DMS153 treated with DMSO at 0.1 percent for 48 hours (cell line): ENCODE results near the gene MALRD1.
"Not testable (repeated sequence)": the region's sequence is repeated elsewhere in the genome, so short reads cannot be mapped to it uniquely, and the experiment has no call there.

Source experiments
- DNase-seq: peaks from one replicate; lab custom pipeline; 2025; ENCODE audit not compliant: unreplicated experiment; lab: John Stamatoyannopoulos, UW

Gene MALRD1

GRCh38 chr10:19488592-19489280, 440.1 kb downstream of the MALRD1 start:
- no peak for DNase-seq

GRCh38 chr10:19491166-19491565, 442.6 kb downstream of the MALRD1 start:
- DNase-seq: no peak

GRCh38 chr10:19493917-19494316, 445.3 kb downstream of the MALRD1 start:
- DNase-seq: no peak

DNA sequence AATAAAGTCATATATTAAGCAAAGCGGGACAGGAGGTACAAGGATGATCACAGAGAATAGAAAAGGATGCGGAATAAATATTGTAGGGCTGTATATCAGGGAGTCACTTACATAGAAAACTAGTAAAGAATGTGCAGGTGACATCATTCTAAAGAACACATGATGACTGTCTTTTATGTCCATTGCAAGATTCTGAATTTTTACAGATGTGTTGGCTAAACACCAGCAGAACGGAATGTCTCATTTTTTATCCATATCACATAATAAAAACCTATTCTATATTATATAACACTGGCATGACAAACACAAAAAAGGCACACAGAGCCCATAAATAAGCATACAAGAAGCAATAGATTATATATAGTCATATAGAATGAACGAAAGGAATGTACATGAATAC, 448.4 kb downstream of the MALRD1 start:
- no peak for DNase-seq

- no peak for DNase-seq
These were observed 450.0 kb downstream of the MALRD1 start for GRCh38 chr10:19498393-19499290.

DNA sequence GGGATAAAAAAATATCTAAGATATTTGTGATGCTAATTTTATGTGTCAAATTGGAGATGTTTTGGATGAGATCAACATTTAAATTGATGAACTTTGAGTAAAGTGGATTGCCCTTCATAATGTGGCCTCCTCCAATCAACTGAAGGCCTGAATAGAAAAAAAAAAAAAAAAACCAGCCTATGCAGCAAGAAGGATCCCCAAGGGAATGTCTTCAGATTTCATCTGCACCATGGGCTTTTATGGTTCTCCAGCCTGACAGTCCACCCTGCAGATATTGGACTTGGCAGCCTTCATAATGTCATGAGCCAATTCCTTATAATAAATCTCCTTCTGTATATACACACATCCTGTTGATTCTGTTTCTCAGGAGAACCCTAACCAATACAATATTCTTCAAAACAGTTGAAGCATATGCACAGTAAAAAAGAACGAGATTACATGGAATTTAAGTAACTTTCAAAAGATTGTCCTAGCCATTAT, 450.7 kb downstream of the MALRD1 start:
- DNase-seq: no peak

DNA sequence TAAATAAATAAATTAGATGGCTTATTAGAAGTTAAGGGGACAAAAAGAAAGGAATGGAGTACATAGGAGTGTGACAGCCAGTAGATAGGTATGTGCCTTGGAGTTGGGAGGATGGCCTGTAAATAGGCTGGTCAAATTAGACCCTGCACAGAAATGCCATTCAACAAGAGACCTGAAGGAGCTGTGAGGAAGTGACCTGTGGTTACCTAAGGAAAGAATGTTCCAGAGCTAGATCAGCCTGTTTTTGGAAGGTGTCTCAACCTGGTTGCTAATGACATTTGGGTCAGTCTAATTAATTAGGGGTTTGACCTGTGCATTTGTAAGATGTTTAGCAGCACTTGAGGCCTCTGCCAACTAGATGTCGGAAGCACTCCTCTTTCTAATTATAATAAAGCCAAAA, 452.4 kb downstream of the MALRD1 start:
- no peak for DNase-seq

- no peak for DNase-seq
These were observed 457.0 kb downstream of the MALRD1 start for GRCh38 chr10:19505320-19506312.

DNA sequence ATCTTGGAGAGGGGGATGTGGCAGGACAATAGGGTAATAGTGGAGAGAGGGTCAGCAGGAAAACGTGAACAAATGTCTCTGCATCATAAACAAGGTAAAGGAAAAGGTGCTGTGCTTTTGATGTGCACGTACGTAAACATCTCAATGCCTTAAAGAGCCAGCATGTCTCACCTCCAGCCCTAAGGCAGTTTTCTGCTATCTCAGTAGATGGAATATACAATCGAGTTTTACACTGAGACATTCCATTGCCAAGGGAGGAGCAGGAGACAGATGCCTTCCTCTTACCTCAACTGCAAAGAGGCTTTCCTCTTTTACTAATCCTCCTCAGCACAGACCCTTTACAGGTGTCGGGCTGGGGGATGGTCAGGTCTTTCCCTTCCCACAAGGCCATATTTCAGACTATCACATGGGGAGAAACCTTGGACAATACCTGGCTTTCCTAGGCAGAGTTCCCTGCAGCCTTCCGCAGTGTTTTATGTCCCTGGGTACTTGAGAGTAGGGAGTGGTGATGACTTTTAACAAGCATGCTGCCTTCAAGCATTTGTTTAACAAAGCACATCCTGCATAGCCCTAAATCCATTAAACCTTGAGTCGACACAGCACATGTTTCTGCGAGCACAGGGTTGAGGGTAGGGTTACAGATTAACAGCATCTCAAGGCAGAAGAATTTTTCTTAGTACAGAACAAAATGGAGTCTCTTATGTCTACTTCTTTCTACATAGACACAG, 461.6 kb downstream of the MALRD1 start:
- not testable (repeated sequence) for DNase-seq

- no peak for DNase-seq
These were observed 469.5 kb downstream of the MALRD1 start for GRCh38 chr10:19518109-19518508.

GRCh38 chr10:19518632-19519031, 470.0 kb downstream of the MALRD1 start:
- DNase-seq: no peak

- DNase-seq: no peak
These were observed 482.7 kb downstream of the MALRD1 start for GRCh38 chr10:19531324-19531723.

GRCh38 chr10:19532411-19532810, 483.8 kb downstream of the MALRD1 start:
- DNase-seq: no peak

- DNase-seq: no peak
These were observed 492.7 kb downstream of the MALRD1 start for GRCh38 chr10:19541299-19541698.

GRCh38 chr10:19546224-19546623, 497.6 kb downstream of the MALRD1 start:
- DNase-seq: no peak

DNA sequence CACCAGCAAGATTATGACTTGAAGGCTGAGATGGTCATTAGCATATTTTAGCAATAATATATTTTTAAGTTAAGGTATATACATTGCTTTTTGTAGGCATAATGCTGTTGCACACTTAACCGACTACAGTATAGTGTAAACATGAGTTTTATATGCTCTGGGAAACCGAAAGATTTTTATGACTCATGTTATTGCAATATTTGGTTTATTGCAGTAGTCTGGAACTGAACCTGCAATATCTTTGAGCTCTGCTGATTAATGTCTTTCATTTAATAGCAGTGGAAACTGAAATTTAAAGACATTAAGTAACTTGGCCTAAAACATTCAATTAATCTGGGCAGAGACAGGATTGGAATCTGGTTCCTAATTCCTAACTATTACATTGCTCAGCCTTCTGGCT, 500.9 kb downstream of the MALRD1 start:
- DNase-seq: no peak

- DNase-seq: no peak
These were observed 508.1 kb downstream of the MALRD1 start for GRCh38 chr10:19556666-19557065.

GRCh38 chr10:19561181-19561580, 512.6 kb downstream of the MALRD1 start:
- no peak for DNase-seq

- no peak for DNase-seq
These were observed 515.0 kb downstream of the MALRD1 start for GRCh38 chr10:19563388-19564141.

GRCh38 chr10:19570120-19570519, 521.5 kb downstream of the MALRD1 start:
- no peak for DNase-seq
